Stomach (tissue), 9 donors: ENCODE results near the gene SORCS2. TPM values are rescaled to one million over a fixed set of nuclear protein-coding genes. Genes with fewer than 3 reads are reported as not detected.

Source experiments
- DNase-seq, 2 donors: peaks; one replicate each; pipeline versions ENCODE4 v3.0.0 to v3.0.0-alpha.2; 2013 to 2019
- H3K27ac ChIP-seq, 5 donors: fragments of 200-600 bp in 4 of 5; sonication (generic) in 4 of 5; one replicate each; pipeline ENCODE4 v1.5.1; 2013 to 2019; ENCODE audit warnings: mild to moderate bottlenecking in 1 of 5, moderate library complexity in 1 of 5
- H3K27me3 ChIP-seq, 3 donors: fragments of 200-600 bp; sonication (generic); one replicate each; pipeline ENCODE4 v1.5.1; 2017 to 2019; ENCODE audit warnings: mixed run types in 1 of 3
- H3K36me3 ChIP-seq, 4 donors: fragments of 200-600 bp; sonication (generic); 1 replicate in 3 of 4; 2 replicates in 1 of 4; pipeline ENCODE4 v1.5.1; 2016 to 2019
- H3K4me1 ChIP-seq, 4 donors: fragments of 200-600 bp; sonication (generic); one replicate each; pipeline ENCODE4 v1.5.1; 2016 to 2019
- H3K4me3 ChIP-seq, 4 donors: fragments of 200-600 bp; sonication (generic) in 3 of 4; one replicate each; pipeline ENCODE4 v1.5.1; 2016 to 2019; ENCODE audit warnings: mild to moderate bottlenecking in 1 of 4
- H3K9me3 ChIP-seq, 4 donors: fragments of 200-600 bp; sonication (generic); one replicate each; pipeline ENCODE4 v1.5.1; 2016 to 2019
- EP300 ChIP-seq: sonication (generic); formaldehyde crosslinking; IDR thresholded peaks from one replicate; pipeline ENCODE4 v1.6.1; 2017; ENCODE audit warnings: antibody characterized with exemption
- POLR2A ChIP-seq, 4 donors: fragments of 450-650 bp; IDR thresholded peaks; one replicate each; pipeline ENCODE4 v1.6.1; 2016; ENCODE audit warnings: antibody characterized with exemption in 4 of 4, control low read depth in 2 of 4, mild to moderate bottlenecking in 1 of 4, moderate library complexity in 1 of 4
- POLR2AphosphoS5 ChIP-seq, 3 donors: sonication (generic); formaldehyde crosslinking; IDR thresholded peaks; one replicate each; pipeline ENCODE4 v1.6.1; 2016; ENCODE audit warnings: antibody characterized with exemption in 3 of 3
- WGBS, 5 donors: extraction: QIAGEN DNeasy Blood & Tissue Kit in 3 of 5; methylation state at CpG; one replicate each; pipeline versions ENCODE4 v1.1.5 to v1.1.7; 2013 to 2018; 5-methylcytosine and 5-hydroxymethylcytosine counted together
- intact Hi-C: fragments of 100-400 bp; cut with DNase I; formaldehyde crosslinking; loops from one replicate; pipeline ENCODE4 v1.15.1; 2023; ENCODE audit warnings: low total_unique reads
- polyA plus RNA-seq, 3 donors: library from polyadenylated mRNA; stranded (reverse); fragments of 200-250 nt; gene quantifications; one replicate each; pipeline ENCODE4 v1.2.3, GENCODE V29; 2013
- total RNA-seq, 5 donors: library from RNA; depleted of rRNA; stranded (reverse); fragments of >200 nt; gene quantifications; one replicate each; pipeline versions ENCODE4 v1.1.0 to v1.2.3, GENCODE V29; 2014 to 2016
- TF ChIP-seq, protein P1 (sequence below), 7 experiments: fragments of 450-650 bp in 4 of 7; fragments of 200-600 bp in 3 of 7; sonication (generic) in 3 of 7; IDR thresholded peaks; one replicate each; pipeline ENCODE4 v1.5.1; 2016 to 2019; ENCODE audit warnings: antibody characterized with exemption in 7 of 7, control low read depth in 2 of 7, mild to moderate bottlenecking in 1 of 7
- donor health status: healthy with polysubstance abuse.
- donor health status: Bipolar disorder and iron deficiency.
- donor health status: healthy.

Gene SORCS2
- total and polyA plus RNA-seq, 8 donors: under 0.01 to 13.0 (median 0.50) TPM; not detected in 1

DNA sequence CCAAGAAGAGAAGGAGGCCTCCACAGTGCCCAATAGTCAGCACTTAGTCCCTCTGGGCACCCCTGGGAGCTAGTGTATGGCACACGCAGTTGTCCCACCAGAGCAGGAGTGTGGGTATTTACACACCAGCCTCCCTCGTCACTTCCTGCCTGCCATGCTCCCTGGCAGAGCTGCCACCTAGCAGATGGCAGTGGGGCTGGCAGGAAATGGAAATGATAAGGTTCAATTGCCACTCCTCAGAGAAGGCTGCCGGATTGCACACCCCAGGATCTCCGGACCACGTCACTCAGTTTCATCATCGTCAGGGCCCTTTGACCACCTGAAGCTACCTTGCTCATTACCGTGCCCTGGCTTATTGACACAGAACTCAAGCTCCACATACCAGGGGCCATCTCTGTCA is 415.7 kb downstream of the SORCS2 start:
- intact Hi-C loops: no loop called here
- WGBS, 5 donors: 57 to 80% (median 64%) methylated on average over 7 of the region's 7 CpGs
- H3K4me3 ChIP-seq: no peak overlapping the region
- DNase-seq: no peak
- TF ChIP-seq, protein P1, sequence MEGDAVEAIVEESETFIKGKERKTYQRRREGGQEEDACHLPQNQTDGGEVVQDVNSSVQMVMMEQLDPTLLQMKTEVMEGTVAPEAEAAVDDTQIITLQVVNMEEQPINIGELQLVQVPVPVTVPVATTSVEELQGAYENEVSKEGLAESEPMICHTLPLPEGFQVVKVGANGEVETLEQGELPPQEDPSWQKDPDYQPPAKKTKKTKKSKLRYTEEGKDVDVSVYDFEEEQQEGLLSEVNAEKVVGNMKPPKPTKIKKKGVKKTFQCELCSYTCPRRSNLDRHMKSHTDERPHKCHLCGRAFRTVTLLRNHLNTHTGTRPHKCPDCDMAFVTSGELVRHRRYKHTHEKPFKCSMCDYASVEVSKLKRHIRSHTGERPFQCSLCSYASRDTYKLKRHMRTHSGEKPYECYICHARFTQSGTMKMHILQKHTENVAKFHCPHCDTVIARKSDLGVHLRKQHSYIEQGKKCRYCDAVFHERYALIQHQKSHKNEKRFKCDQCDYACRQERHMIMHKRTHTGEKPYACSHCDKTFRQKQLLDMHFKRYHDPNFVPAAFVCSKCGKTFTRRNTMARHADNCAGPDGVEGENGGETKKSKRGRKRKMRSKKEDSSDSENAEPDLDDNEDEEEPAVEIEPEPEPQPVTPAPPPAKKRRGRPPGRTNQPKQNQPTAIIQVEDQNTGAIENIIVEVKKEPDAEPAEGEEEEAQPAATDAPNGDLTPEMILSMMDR (IDR thresholded peaks at IDR 0.05): no peak
- TF ChIP-seq POLR2AphosphoS5 (IDR thresholded peaks at IDR 0.05): no peak
- peaks cover 0 to 7% (median 0%) of the 10 kb centered on the region in 4 donors for H3K9me3 ChIP-seq
- H3K4me1 ChIP-seq: peaks cover 0 to 3% (median 0%) of the 10 kb centered on the region in 4 donors
- H3K36me3 ChIP-seq: no peaks in the 10 kb centered on the region
- peaks cover 0 to 9% (median 0%) of the 10 kb centered on the region in 3 donors for H3K27me3 ChIP-seq
- no peak overlapping the region for H3K27ac ChIP-seq

DNA sequence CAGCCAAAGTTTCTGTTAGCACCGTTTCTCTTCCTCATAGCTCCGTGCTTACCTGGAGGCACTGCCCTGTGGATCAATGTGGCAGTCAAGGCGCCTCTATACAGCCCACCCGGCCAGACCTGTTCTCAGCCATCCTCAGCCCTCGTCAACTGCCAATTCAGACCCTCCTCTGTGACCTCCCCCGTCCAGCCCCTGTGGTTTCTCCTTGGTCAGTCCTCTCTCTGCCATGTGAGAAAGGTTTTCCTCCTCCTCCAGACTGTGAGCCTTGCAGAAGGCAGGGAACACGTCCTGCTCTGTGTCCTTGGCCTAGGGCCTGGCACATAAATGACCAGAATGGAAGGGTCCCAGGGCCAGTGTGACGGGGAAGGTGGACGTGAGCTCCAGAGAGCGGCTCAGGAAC is 417.0 kb downstream of the SORCS2 start:
- peaks cover 0 to 7% (median 0%) of the 10 kb centered on the region in 4 donors for H3K9me3 ChIP-seq
- no peak overlapping the region for H3K4me3 ChIP-seq
- intact Hi-C loops: no loop called here
- DNase-seq: no peak
- no peak overlapping the region for H3K27ac ChIP-seq
- H3K36me3 ChIP-seq: no peaks in the 10 kb centered on the region
- peaks cover 0 to 3% (median 0%) of the 10 kb centered on the region in 4 donors for H3K4me1 ChIP-seq
- 48 to 64% (median 56%) methylated on average over 10 of the region's 10 CpGs for WGBS, 5 donors
- TF ChIP-seq, protein P1 (IDR thresholded peaks at IDR 0.05): no peak
- no peak for TF ChIP-seq POLR2AphosphoS5 (IDR thresholded peaks at IDR 0.05)
- TF ChIP-seq EP300: no peak
- TF ChIP-seq POLR2A (IDR thresholded peaks at IDR 0.05): no peak
- H3K27me3 ChIP-seq: peaks cover 0 to 9% (median 0%) of the 10 kb centered on the region in 3 donors

DNA sequence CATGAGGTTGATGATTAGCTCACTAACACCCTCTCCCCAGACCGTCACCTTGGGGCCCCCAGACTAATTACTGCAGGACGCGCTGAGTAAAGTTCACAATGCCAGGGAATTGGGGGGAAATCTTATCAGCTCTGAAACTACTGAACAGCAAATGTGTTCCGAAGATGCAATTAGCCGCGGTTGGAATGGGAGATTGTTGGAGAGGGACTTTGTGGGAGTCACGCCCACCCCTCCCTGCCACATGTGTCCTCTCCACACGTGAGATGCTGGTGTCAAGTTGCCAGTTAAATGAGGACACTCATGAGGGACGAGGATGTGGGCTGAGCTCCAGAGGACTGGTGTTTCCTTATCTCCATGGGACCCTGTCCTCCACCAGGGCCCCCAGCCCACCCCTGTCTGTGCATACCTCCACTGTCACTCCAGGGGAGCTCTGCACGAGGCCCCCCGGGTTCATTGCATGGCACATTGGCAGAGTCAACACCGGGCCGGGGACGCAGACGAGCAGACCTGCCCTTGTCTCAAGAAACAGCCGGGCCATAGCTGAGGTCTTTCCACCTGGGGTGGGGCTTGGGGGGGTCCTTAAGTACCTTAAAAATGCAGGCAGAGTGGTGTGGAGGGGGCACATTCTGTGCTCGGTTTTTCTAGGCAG is 417.8 kb downstream of the SORCS2 start:
- H3K4me1 ChIP-seq: peaks cover 0 to 3% (median 0%) of the 10 kb centered on the region in 4 donors
- intact Hi-C loops: no loop called here
- no peak overlapping the region for H3K4me3 ChIP-seq
- DNase-seq: no peak
- H3K27ac ChIP-seq: no peak overlapping the region
- peaks cover 0 to under 1% (median 0%) of the 10 kb centered on the region in 4 donors for H3K9me3 ChIP-seq
- WGBS, 5 donors: 54 to 69% (median 59%) methylated on average over 16 to 17 of the region's 17 CpGs
- no peak for TF ChIP-seq EP300
- no peaks in the 10 kb centered on the region for H3K36me3 ChIP-seq
- H3K27me3 ChIP-seq: peaks cover 0 to 9% (median 0%) of the 10 kb centered on the region in 3 donors

DNA sequence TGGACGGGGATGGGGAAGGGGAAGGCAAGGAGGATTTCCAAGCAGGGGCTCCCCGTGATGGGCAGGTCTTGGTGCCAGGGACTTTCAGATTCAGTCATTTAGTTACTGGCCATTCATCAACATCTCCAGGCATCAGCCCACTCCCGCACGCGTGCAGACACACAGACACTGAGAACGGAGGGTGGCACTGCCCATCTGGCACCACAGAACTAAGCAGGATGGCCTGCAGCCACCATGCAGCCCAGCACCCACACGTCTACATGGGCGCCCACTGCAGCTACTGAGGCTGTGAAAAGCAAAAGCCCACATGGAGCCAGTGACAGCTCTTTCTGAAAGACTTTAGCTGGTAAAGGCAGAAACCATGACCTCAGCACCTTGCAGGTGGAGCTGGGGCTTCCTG is 418.5 kb downstream of the SORCS2 start:
- intact Hi-C loops: no loop called here
- 90 to 96% (median 93%) methylated on average over 7 to 8 of the region's 8 CpGs for WGBS, 5 donors
- no peak for DNase-seq
- H3K4me1 ChIP-seq: peaks cover 0 to 3% (median 0%) of the 10 kb centered on the region in 4 donors
- H3K27ac ChIP-seq: no peak overlapping the region
- H3K36me3 ChIP-seq: no peaks in the 10 kb centered on the region
- no peaks in the 10 kb centered on the region for H3K9me3 ChIP-seq
- H3K27me3 ChIP-seq: peaks cover 0 to 9% (median 0%) of the 10 kb centered on the region in 3 donors
- H3K4me3 ChIP-seq: no peak overlapping the region
- TF ChIP-seq EP300: no peak
- no peak for TF ChIP-seq POLR2A (IDR thresholded peaks at IDR 0.05)
- no peak for TF ChIP-seq POLR2AphosphoS5 (IDR thresholded peaks at IDR 0.05)
- TF ChIP-seq, protein P1 (IDR thresholded peaks at IDR 0.05): no peak

DNA sequence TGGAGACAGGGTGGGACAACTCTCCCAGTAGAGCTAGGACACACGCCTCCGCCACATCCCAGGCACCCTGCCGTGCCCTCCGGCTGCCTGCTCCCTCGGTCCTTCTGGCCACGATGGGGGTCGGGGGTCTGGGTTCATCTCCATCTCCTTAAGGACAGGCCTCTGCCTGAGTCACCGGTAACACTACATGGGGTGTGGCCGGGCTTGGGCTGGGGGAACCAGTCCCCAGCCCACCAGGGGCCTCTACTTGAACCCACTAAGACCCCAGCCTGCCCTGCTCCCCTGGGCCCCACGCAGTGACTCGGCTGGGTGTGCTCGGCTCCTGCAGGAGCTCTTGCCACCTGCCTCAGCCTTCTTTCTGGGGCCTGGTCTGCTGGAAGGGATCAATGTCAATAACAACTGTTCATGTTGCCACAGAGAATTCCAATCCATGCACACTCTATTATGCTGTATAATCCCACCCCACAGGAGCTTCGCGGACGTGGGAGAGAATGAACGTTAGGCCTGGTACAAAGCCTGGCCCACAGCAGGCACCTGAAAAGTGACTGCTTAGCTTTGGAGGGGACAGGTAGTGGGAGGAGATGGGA is 420.1 kb downstream of the SORCS2 start:
- no peak overlapping the region for H3K4me3 ChIP-seq
- peaks cover 0 to 3% (median 0%) of the 10 kb centered on the region in 4 donors for H3K4me1 ChIP-seq
- H3K27ac ChIP-seq: no peak overlapping the region
- intact Hi-C loops: no loop called here
- 80 to 89% (median 86%) methylated on average over 11 to 16 of the region's 16 CpGs for WGBS, 5 donors
- H3K36me3 ChIP-seq: no peaks in the 10 kb centered on the region
- H3K27me3 ChIP-seq: peaks cover 0 to 9% (median 0%) of the 10 kb centered on the region in 3 donors
- TF ChIP-seq POLR2AphosphoS5 (IDR thresholded peaks at IDR 0.05) (no peak), POLR2A (IDR thresholded peaks at IDR 0.05) (no peak), EP300 (no peak)
- TF ChIP-seq, protein P1 (IDR thresholded peaks at IDR 0.05): no peak
- no peak for DNase-seq
- H3K9me3 ChIP-seq: no peaks in the 10 kb centered on the region
